ENCODE results near the gene RSBN1L. TPM values are rescaled to one million over a fixed set of nuclear protein-coding genes. Genes with fewer than 3 reads are reported as not detected.

Gene RSBN1L
- total RNA-seq, 2 experiments from 2014 or later = 24.5 to 27.4 TPM

DNA sequence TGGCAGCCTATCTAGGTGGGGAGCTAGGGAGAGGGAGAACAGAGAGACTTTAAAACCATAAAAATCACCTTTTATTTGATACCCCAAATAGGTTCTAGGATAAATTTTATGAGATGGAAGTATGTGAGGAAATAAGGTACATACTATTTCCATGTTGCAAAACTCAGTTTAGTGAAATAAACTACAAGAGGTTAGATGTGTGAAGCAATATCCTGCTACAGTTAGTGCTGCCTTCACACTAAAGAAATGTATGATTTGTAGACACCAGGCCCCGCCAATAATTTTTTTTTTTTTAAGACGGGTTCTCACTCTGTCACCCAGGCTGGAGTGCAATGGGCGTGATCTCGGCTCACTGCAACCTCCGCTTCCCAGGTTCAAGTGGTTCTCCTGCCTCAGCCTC, 34.4 kb upstream of the RSBN1L start:
- Mint-ChIP-seq H3K27me3 (ENCODE audit: low read depth) (no peaks in the 10 kb centered on the region), H3K4me1 (ENCODE audit: low read depth) (no peaks in the 10 kb centered on the region), H3K27ac (no peak overlapping the region), H3K36me3 (ENCODE audit: low read depth) (no peaks in the 10 kb centered on the region), H3K9me3 (ENCODE audit: insufficient read depth) (no peaks in the 10 kb centered on the region), H3K4me3 (no peak overlapping the region)
- ATAC-seq (no peak), DNase-seq (no peak)
- CTCF ChIA-PET = interaction anchor here (0.9 to 1.0 kb wide), 2 partner anchors 10 to 26 kb away, joined by 3 read pairs; no protein-coding TSS in a partner anchor
- POLR2A ChIA-PET = interaction anchor here (0.7 kb wide), 1 partner anchor 134 kb away, joined by 4 read pairs; no protein-coding TSS in a partner anchor

DNA sequence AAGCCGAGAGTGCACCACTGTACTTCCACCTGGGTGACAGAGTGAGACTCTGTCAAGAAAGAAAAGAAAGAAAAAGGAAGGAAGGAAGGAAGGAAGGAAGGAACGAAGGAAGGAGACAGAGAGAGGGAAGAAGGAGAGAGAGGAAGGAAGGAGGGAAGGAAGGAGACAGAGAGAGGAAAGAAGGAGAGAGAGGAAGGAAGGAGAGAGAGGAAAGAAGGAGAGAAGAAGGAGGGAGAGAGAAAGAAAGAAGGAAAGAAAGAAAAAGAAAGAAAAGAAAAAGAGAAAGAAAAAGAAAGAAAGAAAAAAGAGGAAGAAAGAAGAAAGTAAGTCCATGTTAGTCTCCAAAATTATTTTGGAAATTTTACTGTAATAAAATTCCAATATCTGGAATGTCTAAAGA, 33.4 kb upstream of the RSBN1L start:
- H3K36me3 Mint-ChIP-seq (ENCODE audit: low read depth) = no peaks in the 10 kb centered on the region
- H3K27ac Mint-ChIP-seq = no peak overlapping the region
- no peak overlapping the region for H3K4me3 Mint-ChIP-seq
- no peak for ATAC-seq
- ChIA-PET CTCF (no interaction called here), POLR2A (no interaction called here)
- H3K27me3 Mint-ChIP-seq (ENCODE audit: low read depth) = no peaks in the 10 kb centered on the region
- no peaks in the 10 kb centered on the region for H3K4me1 Mint-ChIP-seq (ENCODE audit: low read depth)
- H3K9me3 Mint-ChIP-seq (ENCODE audit: insufficient read depth) = no peaks in the 10 kb centered on the region
- DNase-seq = no peak

DNA sequence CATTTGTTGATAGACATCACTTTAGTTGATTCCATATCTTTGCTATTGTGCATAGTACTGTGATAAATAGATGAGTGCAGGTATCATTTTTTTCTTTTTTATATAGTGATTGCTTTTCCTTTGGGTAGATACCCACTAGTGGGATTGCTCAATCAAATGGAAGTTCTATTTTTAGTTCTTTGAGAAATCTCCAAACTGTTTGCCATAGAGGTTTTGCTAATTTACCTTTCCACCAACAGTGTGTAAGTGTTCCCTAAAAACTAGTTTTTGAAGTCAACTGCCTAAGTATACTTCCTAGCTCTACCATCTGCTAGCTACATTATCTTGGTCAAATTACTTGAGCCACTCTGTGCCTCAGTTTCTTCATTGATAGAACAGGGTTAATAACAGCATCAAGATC, 31.5 kb upstream of the RSBN1L start:
- no peaks in the 10 kb centered on the region for H3K4me1 Mint-ChIP-seq (ENCODE audit: low read depth)
- ChIA-PET CTCF (interaction anchor here (1.1 to 2.2 kb wide), 3 partner anchors 10 to 95 kb away, joined by 3 to 14 read pairs (median 4); no protein-coding TSS in a partner anchor), POLR2A (no interaction called here)
- no peaks in the 10 kb centered on the region for H3K9me3 Mint-ChIP-seq (ENCODE audit: insufficient read depth)
- H3K36me3 Mint-ChIP-seq (ENCODE audit: low read depth) = no peaks in the 10 kb centered on the region
- no peak overlapping the region for H3K4me3 Mint-ChIP-seq
- ATAC-seq (no peak), DNase-seq (no peak)
- H3K27me3 Mint-ChIP-seq (ENCODE audit: low read depth) = no peaks in the 10 kb centered on the region
- no peak overlapping the region for H3K27ac Mint-ChIP-seq

GRCh38 chr7:77665161-77665560, 31.1 kb upstream of the RSBN1L start:
- H3K9me3 Mint-ChIP-seq (ENCODE audit: insufficient read depth) = no peaks in the 10 kb centered on the region
- no peak for ATAC-seq
- H3K4me1 Mint-ChIP-seq (ENCODE audit: low read depth) = no peaks in the 10 kb centered on the region
- no peak for DNase-seq
- no peak overlapping the region for H3K27ac Mint-ChIP-seq
- no peak overlapping the region for H3K4me3 Mint-ChIP-seq
- no peaks in the 10 kb centered on the region for H3K36me3 Mint-ChIP-seq (ENCODE audit: low read depth)
- H3K27me3 Mint-ChIP-seq (ENCODE audit: low read depth) = no peaks in the 10 kb centered on the region
- ChIA-PET CTCF (interaction anchor here (1.1 to 2.2 kb wide), 3 partner anchors 9 to 95 kb away, joined by 3 to 14 read pairs (median 4); no protein-coding TSS in a partner anchor), POLR2A (no interaction called here)

DNA sequence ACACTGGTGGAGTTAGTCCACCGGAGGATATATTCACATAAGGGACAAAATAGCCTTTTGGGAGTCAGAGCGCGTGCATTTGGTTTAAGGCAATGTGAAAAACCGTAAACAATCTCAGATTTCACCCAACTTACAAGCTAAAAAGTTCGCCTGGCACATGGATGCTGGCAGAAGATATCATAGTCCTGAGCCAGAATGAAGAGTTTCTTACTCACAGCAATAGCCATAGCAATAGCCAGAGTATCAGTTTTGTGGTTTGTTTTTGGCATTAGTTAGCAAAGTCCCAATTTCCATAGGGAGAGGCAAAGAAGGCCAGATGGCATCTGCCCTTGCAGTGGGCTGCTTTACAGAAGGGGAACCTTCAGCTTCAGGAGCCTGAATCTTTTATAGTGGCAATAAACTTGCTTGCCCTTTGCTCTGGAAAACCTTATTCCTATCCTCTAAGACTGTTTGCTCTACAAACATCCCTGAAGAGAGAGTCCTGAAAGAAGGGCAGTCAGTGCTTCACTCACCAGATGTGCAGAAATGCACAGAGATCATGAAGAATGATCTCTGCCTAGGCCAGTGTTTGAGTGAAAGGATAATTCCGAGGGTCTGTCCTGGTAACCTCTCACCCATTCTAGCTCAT, 28.7 kb upstream of the RSBN1L start:
- Mint-ChIP-seq H3K36me3 (ENCODE audit: low read depth) (no peaks in the 10 kb centered on the region), H3K27me3 (ENCODE audit: low read depth) (no peaks in the 10 kb centered on the region), H3K9me3 (ENCODE audit: insufficient read depth) (no peaks in the 10 kb centered on the region), H3K27ac (no peak overlapping the region), H3K4me1 (ENCODE audit: low read depth) (no peaks in the 10 kb centered on the region), H3K4me3 (no peak overlapping the region)
- POLR2A ChIA-PET = no interaction called here
- ATAC-seq = no peak
- CTCF ChIA-PET = interaction anchor here (1.2 kb wide), 1 partner anchor 9 kb away, joined by 4 read pairs; no protein-coding TSS in a partner anchor
- DNase-seq = no peak

GRCh38 chr7:77674878-77675277, 21.4 kb upstream of the RSBN1L start:
- ChIA-PET CTCF (interaction anchor here (0.6 to 3.2 kb wide), 5 partner anchors 9 to 85 kb away, joined by 3 to 18 read pairs (median 4); no protein-coding TSS in a partner anchor), POLR2A (no interaction called here)
- Mint-ChIP-seq H3K27me3 (ENCODE audit: low read depth) (no peaks in the 10 kb centered on the region), H3K4me3 (no peak overlapping the region), H3K9me3 (ENCODE audit: insufficient read depth) (no peaks in the 10 kb centered on the region), H3K27ac (no peak overlapping the region), H3K4me1 (ENCODE audit: low read depth) (no peaks in the 10 kb centered on the region), H3K36me3 (ENCODE audit: low read depth) (no peaks in the 10 kb centered on the region)
- ATAC-seq = no peak
- no peak for DNase-seq

DNA sequence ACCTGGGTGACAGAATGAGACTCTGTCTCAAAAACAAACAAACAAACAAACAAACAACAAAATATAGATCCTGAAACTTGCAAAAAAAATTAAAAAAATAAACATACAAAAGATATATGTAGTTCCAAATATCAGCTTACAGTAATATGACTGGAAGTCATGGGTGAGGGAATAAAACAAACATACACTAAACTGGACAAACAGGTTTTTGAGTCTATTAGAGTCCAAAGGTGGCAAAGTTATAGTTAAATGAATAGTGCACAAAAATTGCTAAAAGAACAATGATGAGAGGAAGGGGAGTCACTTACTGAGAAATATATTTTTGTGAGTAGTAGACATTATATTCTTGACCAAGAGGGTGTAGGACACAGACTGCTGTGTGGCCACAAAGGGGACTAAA, 16.7 kb upstream of the RSBN1L start:
- H3K27ac Mint-ChIP-seq = no peak overlapping the region
- H3K36me3 Mint-ChIP-seq (ENCODE audit: low read depth) = peaks cover 15% of the 10 kb centered on the region

DNA sequence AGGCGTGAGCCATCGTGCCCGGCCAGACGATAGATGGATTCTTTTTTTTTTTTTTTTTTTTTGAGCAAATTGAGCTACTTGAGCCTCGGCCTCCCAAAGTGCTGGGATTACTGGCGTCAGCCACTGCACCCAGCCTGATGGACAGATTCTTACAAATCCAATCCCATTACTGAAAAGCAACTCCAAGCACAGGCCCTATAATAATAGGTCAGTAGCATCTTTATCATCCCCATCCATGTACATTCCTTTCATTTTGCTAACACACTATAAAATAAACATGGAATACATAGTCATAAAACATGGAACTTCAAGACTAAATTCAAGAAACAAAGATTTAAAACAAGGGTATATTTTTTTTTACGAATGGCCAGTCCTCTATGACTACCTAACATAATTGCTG, 16.0 kb upstream of the RSBN1L start:
- no peak for ATAC-seq
- ChIA-PET POLR2A (interaction anchor here (0.7 kb wide), 1 partner anchor 27 kb away, joined by 3 read pairs; no protein-coding TSS in a partner anchor), CTCF (interaction anchor here (1.7 kb wide), 1 partner anchor 22 kb away, joined by 4 read pairs; no protein-coding TSS in a partner anchor)
- Mint-ChIP-seq H3K36me3 (ENCODE audit: low read depth) (peaks cover 16% of the 10 kb centered on the region), H3K9me3 (ENCODE audit: insufficient read depth) (no peaks in the 10 kb centered on the region), H3K27ac (no peak overlapping the region), H3K4me1 (ENCODE audit: low read depth) (peaks cover 3% of the 10 kb centered on the region), H3K4me3 (no peak overlapping the region), H3K27me3 (ENCODE audit: low read depth) (no peaks in the 10 kb centered on the region)
- DNase-seq = no peak

More for the DNA sequence above, 16.7 kb upstream of the RSBN1L start:
- ChIA-PET POLR2A (interaction anchor here (0.7 kb wide), 2 partner anchors 23 to 27 kb away, joined by 3 read pairs; no protein-coding TSS in a partner anchor), CTCF (interaction anchor here (1.7 kb wide), 1 partner anchor 22 kb away, joined by 4 read pairs; no protein-coding TSS in a partner anchor)
- DNase-seq = no peak
- Mint-ChIP-seq H3K4me1 (ENCODE audit: low read depth) (no peaks in the 10 kb centered on the region), H3K27me3 (ENCODE audit: low read depth) (no peaks in the 10 kb centered on the region), H3K4me3 (no peak overlapping the region), H3K9me3 (ENCODE audit: insufficient read depth) (no peaks in the 10 kb centered on the region)
- ATAC-seq = no peak

- no peaks in the 10 kb centered on the region for H3K27me3 Mint-ChIP-seq (ENCODE audit: low read depth)
- ATAC-seq (no peak), DNase-seq (no peak)
- H3K4me3 Mint-ChIP-seq = no peak overlapping the region
- peaks cover 32% of the 10 kb centered on the region for H3K36me3 Mint-ChIP-seq (ENCODE audit: low read depth)
- POLR2A ChIA-PET = interaction anchor here (0.6 to 1.5 kb wide), 2 partner anchors 12 to 59 kb away, joined by 5 read pairs; partner anchors contain the start of gene RSBN1L
- no peaks in the 10 kb centered on the region for H3K9me3 Mint-ChIP-seq (ENCODE audit: insufficient read depth)
- no peak overlapping the region for H3K27ac Mint-ChIP-seq
- peaks cover 25% of the 10 kb centered on the region for H3K4me1 Mint-ChIP-seq (ENCODE audit: low read depth)
- CTCF ChIA-PET = interaction anchor here (1.0 to 1.2 kb wide), 4 partner anchors 26 to 75 kb away, joined by 3 to 5 read pairs (median 4); no protein-coding TSS in a partner anchor
Measured at GRCh38 chr7:77684030-77684429, 12.2 kb upstream of the RSBN1L start.

- Mint-ChIP-seq H3K9me3 (ENCODE audit: insufficient read depth) (no peaks in the 10 kb centered on the region), H3K27ac (no peak overlapping the region), H3K4me3 (no peak overlapping the region), H3K4me1 (ENCODE audit: low read depth) (peaks cover 25% of the 10 kb centered on the region), H3K36me3 (ENCODE audit: low read depth) (peaks cover 34% of the 10 kb centered on the region), H3K27me3 (ENCODE audit: low read depth) (no peaks in the 10 kb centered on the region)
- POLR2A ChIA-PET = interaction anchor here (0.6 to 1.5 kb wide), 2 partner anchors 11 to 66 kb away, joined by 3 to 5 read pairs; partner anchors contain the start of gene RSBN1L
- no peak for ATAC-seq
- CTCF ChIA-PET = interaction anchor here (1.1 to 1.2 kb wide), 2 partner anchors 27 to 34 kb away, joined by 4 to 5 read pairs; no protein-coding TSS in a partner anchor
- no peak for DNase-seq
Measured at GRCh38 chr7:77685233-77685632, 11.0 kb upstream of the RSBN1L start.

GRCh38 chr7:77687100-77687746, 9.0 kb upstream of the RSBN1L start:
- DNase-seq (no peak), ATAC-seq (peak; percentile 51)
- Mint-ChIP-seq H3K27me3 (ENCODE audit: low read depth) (no peaks in the 10 kb centered on the region), H3K36me3 (ENCODE audit: low read depth) (peaks cover 40% of the 10 kb centered on the region), H3K4me3 (peak overlapping the region; percentile 43), H3K4me1 (ENCODE audit: low read depth) (peaks cover 25% of the 10 kb centered on the region), H3K27ac (peak overlapping the region; percentile 80), H3K9me3 (ENCODE audit: insufficient read depth) (no peaks in the 10 kb centered on the region)
- ChIA-PET POLR2A (interaction anchor here (0.9 to 1.5 kb wide), 2 partner anchors 9 to 11 kb away, joined by 3 to 4 read pairs; partner anchors contain the start of gene RSBN1L), CTCF (interaction anchor here (0.6 to 1.7 kb wide), 6 partner anchors 9 to 72 kb away, joined by 3 to 9 read pairs (median 4); partner anchors contain the start of gene RSBN1L)

Data from activated CD8-positive, alpha-beta T cell treated with anti-CD3 and anti-CD28 coated beads, Interleukin-2, amount 10 ng/mL, durations not matched to agents 7 days and 5 days (primary cell).